T-helper 9 cell (primary cell): ENCODE results near the gene MAP3K6.

Experiments used
- DNase-seq: peaks from one replicate; pipeline ENCODE4 v3.0.0-alpha.2; 2020

The MAP3K6 gene

DNA sequence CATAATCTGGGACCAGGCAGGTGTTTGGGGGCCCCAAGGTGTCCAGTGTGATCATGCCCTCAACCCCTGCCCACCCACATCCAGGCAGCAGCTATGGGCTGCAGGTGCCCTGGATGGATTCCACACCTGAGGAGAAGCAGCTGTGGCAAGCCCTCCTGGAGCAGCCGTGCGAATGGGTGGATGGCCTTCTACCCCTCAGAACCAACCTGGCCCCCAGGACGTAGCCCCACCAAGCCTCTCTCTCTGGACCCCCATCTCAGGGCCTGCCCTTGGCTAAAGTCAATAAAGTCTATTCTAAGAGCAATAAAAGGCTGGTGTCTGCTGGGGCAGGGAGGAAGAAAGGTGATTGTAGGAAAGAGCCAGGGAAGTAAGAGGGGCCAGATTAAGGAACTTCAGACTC is 13.1 kb downstream of the MAP3K6 start:
- no peak for DNase-seq

DNA sequence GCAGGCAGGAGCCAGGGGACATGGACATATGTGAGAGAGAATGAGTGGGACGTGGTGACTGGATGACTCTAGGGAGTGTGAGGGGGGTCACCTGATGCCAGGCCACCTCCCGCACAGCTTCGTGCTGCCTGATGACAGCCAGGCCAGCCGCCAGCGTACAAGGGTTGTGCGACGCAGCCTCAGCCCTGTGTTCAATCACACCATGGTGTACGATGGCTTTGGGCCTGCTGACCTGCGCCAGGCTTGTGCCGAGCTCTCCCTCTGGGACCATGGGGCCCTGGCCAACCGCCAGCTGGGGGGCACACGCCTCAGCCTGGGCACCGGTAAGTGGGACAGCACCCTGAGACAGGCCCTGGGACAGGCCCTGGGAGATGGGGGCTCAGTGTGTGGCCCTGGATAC is 13.6 kb downstream of the MAP3K6 start:
- no peak for DNase-seq

DNA sequence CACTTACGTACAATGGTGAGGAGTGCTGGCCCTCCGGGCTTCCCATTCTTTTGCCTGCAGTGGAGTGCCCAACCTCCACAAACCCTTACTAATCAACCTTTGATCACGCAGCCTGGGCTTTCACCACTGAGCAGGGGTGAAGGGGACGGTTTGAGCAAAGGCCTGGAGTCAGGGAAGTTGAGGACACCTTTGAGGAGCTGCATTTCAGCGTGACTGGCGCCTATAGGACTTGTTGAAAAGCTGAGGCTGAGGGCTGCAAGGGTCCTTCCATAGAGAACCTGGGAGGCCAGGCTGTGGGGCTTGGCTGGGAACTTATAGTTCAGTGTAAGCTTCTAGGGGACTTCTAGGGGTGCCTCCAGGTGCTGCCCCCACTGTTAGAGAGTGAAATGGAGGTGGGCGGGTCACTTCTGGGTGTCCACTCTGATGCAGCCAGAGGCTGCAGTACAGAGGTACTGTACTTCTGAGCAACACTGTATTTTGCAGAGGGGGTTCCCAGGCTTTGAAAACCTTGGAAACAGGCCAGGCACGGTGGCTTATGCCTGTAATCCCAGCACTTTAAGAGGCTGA is 15.1 kb downstream of the MAP3K6 start:
- no peak for DNase-seq

DNA sequence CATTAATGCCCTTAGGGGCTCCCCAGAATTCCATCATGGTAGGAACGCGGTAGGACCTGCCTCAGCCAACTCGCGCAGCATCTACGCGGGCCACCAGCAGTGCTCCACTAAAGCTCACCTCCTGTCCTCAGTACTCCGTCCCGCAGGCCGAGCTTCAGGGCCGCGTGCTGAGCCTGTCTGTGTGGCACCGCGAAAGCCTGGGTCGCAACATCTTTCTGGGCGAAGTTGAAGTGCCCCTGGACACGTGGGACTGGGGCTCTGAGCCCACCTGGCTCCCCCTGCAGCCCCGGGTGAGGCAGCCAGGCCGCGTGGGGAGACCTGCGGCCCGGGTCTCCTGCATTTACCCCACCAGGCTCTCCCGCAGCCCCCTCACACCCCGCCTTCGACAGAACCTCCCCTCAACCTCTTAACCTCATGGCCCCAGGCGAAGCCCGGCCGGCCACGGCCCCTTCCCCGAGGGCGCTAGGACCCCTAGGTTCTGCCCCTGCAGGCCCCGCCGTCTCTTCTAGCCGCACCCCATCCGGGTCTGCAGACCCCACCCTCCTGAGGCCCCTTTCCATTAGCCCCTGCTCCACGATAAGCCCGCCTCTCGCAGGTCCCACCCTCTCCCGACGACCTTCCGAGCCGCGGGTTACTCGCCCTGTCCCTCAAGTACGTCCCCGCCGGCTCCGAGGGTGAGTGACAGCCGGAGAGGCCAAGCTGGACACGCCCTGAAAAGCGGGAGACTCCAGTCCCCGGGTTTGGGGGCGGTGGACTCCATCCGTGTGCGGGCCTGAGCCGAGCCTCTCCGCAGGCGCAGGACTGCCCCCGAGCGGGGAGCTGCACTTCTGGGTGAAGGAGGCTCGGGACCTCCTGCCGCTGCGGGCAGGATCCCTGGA is 15.9 kb downstream of the MAP3K6 start:
- DNase-seq: no peak

DNA sequence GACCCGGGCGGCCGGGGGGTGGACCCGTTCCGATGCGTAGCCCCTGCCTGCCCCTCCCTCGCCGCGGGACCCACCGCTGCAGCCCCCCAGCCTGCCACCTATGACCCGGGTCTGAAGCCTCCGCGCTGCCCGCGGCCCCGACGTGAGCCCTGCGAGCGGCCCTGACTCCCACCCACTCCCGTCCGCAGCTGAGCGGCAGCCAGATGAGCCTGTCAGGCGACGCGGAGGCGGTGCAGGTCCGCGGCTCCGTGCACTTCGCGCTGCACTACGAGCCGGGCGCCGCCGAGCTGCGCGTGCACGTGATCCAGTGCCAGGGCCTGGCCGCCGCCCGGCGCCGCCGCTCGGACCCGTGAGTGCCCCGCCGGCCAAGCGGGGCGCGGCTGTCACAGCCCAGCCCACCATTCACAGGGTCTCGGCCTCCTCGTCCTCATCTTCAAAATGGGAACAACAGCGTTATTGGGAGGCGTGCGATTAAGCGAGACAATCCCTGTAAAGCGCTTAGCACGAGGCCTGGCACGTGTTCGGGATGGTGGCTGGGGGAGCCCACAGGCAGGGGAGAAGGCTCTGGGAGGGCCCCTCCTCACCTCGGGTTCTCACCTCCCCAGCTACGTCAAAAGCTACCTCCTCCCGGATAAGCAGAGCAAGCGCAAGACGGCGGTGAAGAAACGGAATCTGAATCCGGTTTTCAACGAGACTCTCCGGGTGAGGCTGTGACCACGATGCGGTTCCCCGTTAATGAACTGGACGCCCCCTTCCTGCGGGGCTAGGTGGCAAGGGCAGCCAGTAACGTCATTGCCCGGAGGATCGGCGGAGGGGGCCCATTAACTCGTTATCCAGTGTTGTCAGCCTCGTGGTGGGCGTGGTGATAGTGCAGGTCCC is 16.7 kb downstream of the MAP3K6 start:
- DNase-seq: no peak

DNA sequence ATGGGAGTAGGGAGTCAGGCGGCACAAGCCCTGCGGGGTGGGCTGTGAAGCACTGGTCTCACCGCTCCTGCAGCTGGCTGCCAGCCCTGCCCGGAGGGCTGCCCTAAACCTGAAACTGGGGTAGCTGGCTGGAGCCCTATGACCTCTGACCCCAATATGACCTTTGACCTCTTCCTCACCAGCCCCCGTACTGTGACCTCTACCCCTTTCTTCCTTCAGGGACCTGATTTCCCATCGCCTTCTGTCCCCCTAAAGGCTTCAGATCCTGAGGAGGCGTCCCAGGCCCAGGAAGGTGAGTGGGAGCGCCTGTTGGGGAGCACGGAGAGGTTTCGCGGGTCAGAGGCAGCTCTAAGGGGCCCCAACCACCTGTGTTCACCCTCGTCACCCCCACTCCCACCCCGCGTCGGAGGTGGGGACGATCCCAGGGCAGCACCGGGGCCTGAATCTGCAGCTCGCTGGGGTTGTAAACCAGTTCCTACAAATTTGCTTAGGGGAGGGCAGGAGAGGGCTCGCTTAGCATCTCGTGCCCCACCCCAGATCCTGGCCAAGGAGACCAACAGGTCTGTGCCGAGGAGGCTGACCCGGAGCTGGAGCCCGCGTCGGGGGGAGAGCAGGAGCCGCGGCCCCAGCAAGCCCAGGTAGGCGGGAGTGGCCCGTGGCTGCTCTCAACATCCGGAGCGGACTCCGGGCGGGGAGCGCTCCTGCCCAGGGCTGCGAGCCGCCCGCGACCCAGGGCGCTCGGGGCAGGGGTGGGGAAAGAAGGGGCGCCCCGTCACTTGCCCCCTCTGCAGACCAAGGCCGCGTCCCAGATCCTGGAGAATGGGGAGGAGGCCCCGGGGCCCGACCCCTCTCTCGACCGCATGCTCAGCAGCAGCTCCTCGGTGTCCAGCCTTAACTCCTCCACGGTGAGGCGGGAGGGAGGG is 17.6 kb downstream of the MAP3K6 start:
- no peak for DNase-seq

DNA sequence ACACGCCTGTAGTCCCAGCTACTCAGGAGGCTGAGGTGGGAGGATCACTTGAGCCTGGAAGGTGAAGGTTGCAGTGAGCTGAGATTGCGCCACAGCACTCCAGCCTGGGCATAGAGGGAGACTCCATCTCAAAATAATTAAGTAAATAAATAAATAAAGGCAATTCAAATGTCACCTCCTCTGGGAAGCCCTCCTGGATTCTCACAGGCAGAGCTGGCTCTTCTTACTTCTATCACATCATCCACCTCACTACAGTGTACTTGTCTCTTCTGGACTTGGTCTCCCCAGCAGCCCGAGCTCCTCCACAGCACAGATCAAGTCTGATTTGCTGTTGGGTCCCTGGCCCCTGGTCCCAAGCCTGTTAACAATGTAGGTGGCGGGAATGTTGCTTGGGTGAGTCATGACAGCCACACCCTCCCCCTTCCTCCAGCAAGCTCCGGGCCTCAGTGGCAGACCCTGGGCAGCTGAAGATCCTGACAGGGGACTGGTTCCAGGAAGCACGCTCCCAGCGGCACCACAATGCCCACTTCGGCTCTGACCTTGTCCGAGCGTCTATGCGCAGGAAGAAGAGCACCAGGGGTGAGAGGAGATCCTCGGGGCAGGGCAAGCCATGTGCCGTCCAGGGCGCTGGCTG is 19.7 kb downstream of the MAP3K6 start:
- DNase-seq: no peak

DNA sequence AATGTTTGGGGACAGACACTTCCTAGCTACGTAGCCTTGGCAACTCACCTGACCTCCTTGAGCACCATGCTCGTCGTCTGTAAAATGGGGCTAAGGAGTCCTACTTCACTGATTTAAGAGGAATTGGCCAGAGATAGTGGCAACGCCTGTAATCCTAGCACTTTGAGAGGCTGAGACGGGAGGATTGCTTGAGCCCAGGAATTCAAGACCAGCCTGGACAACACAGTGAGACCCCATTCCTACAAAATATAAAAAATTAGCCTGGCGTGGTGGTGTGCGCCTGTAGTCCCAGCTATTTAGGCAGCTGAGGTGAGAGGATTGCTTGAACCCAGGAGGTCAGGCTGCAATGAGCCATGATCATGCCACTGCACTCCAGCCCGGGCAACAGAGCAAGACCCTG is 20.4 kb downstream of the MAP3K6 start:
- DNase-seq: no peak

DNA sequence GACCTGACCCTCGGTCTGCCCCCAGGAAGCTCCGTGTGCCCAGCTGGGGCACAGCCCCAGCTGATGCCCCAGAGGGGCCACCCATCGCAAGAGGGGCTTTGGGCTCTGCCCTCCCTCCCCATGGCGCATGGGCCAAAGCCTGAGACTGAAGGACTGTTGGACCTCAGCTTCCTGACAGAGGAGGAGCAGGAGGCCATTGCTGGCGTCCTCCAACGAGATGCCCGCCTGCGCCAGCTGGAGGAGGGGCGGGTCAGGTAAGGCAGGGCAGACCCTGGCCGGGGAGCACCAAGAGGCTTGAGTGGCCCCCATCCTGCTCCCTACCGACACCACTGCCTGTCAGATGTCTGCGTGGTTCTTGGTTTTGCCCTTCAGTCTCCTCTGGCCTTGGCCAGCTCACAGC is 21.5 kb downstream of the MAP3K6 start:
- DNase-seq: no peak

DNA sequence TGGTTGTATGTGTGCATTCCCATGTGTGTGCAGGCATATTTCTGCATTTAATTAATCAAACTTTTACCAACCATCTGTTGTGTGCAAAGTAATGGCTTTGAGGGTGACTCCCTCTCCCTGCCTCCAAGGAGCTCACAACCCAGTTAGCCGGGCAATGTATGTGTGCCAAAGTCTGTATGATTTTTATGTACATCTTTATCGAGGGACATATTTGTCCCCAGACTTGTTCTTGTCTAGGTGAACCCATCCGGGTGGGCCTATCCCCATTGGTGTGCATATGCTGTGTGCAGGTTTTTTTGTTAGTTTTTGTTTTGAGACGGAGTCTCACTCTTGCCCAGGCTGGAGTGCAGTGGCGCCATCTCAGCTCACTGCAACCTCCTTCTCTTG is 23.1 kb downstream of the MAP3K6 start:
- no peak for DNase-seq

DNA sequence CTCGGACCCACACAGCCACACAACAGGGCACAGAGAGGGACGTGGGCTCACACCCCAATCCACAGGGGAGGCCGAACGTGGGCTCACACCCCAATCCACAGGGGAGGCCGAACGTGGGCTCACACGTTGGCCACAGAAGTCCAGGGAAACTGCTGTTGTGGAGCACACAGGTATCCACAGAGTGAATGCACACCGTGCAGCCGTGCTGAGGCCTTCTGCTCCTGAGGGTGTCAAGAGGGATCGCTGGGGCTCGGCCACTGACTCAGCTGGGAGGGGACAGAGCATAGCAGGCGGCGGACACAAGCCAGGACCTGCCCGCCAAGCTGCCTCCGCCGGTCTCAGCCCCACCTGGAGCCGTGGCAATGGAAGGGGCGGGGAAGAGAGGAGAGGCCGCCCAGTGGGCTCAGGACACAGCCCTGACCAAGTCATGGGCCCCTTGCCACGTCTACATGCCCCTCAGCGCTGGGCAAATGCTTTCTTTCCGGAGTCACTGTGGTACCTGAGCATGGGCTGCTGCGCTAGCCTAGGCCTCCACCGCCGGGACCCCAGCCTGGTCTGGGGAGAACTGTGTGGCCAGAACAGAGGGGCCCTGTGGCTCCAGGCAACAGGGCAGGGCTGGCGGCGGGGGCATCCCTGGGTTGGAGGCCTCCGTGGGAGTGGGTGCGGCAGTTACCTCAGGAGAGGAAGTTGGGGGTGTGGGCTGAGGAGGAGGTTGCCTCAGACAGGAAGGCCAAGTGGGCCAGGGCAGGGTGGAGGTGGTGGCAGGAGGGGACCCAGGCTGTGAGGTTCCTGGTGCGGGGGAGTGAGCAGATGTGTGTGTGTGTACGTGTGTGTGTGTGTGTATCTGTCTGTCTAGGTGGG is 23.8 kb downstream of the MAP3K6 start:
- peak; percentile 72 for DNase-seq

DNA sequence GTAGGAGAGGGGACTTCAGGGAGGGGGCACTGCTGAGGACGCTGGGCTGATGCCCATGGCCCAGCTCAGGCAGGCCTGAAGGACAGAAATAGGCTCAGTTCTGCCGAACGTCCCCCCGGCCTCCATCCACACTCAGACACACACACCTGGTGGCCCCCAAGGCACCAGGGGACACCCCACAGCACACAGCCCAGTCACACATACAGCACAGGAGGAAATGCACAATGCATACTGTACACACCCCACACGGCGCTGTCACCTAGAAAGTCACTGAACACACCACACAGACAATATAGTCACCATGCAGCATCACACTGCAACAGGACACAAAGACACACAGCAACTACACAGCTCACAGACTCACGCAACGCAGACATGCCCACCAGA is 24.4 kb downstream of the MAP3K6 start:
- DNase-seq: no peak

DNA sequence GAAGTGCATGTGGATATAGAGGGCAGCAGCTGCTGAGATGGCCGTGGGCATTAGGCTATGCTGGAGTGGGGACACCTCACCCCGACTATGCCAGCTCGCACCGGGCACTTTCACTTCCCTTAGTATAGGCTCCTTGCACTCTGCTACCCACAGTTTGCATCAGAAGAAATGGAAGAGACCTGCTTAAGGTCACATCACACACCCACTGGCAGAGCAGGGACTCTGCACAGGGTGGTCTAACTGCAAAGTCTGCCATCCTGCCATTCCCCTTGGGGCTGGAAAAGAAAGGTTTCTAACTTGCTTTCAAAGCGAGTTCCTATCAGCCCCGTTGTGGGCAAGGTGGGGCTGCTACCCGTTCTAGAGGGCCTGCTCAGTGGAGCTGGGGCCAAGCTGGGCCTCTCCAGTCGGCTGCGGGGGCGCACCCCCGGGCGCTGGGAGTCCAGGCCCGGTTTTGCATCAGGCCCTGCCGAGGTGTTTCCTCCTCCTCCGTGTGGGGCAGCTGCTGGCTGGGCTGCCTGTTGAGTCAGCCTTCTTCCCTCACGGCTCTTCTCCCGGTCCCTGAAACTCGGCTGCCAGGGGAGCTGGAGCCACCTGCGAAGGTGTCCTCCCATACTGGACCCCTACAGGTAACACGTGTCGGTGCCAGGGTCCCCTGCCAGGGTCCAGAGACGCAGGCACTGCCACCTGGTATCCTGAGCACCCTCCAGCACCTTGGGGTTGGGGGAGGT is 25.1 kb downstream of the MAP3K6 start, which contains the start of gene SYTL1:
SYTL1 (plus strand) TSS at position 498 of the 728 bp plus-strand sequence. CDS start 3,313 bp downstream, outside the sequence.
- peak; percentile 50 for DNase-seq

DNA sequence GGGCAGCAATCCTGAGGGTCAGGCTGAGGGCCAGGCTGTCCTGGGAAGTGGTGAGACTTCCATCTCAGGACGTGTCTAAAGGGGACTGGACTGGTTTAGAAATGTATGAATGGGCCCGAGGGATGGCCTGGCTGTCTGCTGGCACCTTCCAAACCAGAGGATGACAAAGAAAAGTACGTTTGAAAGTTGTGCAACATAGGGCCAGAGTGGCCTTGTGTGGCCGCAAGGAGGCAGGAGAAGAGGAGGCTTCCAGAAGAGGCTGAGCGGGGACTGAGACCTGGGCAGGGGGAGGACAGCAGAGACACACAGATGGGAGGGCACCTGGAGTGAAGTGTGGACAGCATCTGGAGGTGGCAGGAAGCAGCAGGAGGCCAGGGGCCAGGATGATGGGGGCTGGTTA is 27.5 kb downstream of the MAP3K6 start:
- no peak for DNase-seq

DNA sequence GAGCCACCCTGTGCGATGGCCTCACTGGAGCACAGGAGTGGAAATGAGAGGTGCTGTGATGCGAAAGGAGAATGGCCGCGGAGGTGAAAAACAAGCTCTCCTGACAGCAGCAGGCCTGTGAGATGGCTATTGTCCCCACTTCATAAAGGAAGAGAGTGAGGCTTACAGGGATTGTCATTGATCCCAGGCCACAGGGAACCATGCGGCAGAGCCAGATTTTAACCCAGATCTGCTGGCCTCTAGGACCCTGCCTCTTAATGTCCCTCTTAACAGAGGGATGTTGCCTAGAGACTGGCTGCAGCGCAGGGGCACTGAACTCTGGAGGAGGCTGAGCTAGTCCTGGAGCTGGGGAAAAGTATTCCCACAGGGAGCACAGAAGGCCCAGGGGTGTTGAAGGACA is 28.0 kb downstream of the MAP3K6 start:
- DNase-seq: no peak

DNA sequence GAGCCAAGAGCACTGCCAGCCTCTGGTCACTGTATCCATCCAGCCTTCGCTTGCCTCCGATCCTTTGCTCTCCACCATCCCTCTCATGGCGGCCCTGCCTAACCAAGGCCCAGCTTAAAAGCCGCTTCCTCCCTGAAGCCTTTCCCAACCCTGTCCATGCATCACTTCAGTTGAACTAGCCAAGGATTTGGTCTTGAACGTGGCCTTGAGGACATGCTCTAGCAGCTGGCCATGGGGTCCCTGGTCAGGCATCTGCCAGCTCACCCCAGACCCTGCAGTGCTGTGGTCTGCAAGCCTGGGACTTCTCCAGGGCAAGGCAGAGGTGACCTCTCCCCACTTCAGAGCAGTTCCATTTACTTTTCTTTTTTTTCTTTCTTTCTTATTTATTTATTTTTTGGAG is 30.0 kb downstream of the MAP3K6 start:
- DNase-seq: no peak

DNA sequence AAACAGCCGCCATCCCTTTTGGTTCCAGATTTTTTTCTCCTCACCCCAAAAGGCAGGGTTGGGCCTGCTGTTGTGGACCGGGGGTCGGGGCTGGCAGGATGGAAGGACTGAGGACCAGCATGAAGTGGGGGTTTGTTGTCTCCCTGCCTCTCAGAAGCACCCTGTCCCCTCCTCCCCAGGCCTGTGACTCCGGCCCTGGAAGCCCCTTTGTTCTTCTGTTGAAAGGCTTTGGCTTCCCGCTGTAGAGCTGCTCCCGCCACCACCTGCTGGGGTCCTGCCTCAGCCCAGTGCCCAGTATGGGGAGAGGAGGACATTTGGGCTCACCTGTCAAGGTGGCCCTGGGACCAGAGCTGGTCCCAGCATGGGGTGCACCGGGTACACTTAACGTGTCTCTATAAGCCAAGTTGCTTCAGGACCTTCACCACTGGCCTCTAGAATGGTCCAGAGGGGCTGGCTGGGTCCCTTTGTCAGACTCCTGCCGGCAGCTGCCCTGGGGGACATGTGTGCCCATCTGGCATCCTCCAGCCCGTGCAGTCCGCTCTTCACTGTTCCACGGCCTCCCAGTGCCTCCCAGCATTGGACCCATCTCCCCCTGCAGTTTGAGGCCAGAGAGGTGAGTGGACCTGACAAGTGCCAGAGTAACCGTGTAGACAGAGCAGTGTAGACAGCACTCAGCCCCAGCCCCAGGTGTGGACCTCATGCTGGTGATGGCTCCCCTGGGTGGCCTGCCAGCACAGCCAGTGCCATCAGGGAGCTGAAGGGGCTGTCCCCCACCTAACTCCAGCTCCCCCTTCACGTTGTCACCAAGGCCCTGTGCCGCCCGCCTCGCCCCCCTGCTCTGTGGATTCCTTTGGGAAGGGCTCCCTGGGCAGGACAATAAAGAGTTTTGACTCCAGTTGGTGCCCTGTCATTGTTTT is 31.0 kb downstream of the MAP3K6 start:
- DNase-seq: no peak

DNA sequence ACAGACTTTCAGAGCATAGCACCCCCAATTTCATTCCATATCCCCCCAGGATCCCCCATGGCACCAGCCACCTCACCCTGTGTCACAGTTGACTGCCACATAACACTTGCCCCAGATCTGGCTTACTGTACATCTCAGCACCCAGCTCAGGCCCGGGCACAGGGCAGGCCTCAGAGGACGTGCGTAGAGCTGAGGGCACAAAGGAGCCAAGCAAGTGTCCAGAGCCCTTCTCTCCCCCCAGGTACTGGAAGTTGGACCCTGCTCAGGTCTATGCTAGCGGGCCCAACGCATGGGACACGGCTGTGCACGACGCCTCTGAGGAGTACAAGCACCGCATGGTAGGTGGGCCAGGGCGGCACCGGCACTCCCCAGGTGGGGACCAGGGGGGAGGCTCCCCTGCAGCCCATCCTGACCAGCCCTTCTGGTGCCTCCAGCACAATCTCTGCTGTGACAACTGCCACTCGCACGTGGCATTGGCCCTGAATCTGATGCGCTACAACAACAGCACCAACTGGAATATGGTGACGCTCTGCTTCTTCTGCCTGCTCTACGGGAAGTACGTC is 33.0 kb downstream of the MAP3K6 start:
- no peak for DNase-seq
